GM23338 (cell line): ENCODE data around the gene ATP13A1. TPM values are rescaled to one million over a fixed set of nuclear protein-coding genes. Genes with fewer than 3 reads are reported as not detected.

Experiments
- ATAC-seq: fragments of 200-7000 bp; cut with Tn5 transposase; 3 replicates; pipeline ENCODE4 v1.9.1; 2020
- DNase-seq: peaks from one replicate; pipeline ENCODE4 v3.0.0-alpha.2; 2015; ENCODE audit warnings: low spot score
- H2AFZ ChIP-seq: fragments of 200-600 bp; sonication (generic); 2 replicates; pipeline ENCODE4 v1.8.0; 2016; ENCODE audit warnings: antibody characterized with exemption, mild to moderate bottlenecking, moderate library complexity
- H3F3A ChIP-seq: fragments of 200-600 bp; sonication (generic); replicated peaks from 2 replicates; pipeline ENCODE4 v1.8.0; 2017; ENCODE audit warnings: antibody characterized with exemption, mixed run types, low read depth
- H3K27ac ChIP-seq: fragments of 200-600 bp; sonication (generic); 2 replicates; pipeline ENCODE4 v1.6.1; 2016; ENCODE audit warnings: low read depth
- H3K27me3 ChIP-seq: fragments of 200-600 bp; sonication (generic); 2 replicates; pipeline ENCODE4 v1.8.0; 2016; ENCODE audit warnings: mild to moderate bottlenecking, mixed run types, moderate library complexity; ENCODE audit not compliant: insufficient read depth
- H3K36me3 ChIP-seq: fragments of 200-600 bp; sonication (generic); 2 replicates; pipeline ENCODE4 v1.8.0; 2016; ENCODE audit warnings: mild to moderate bottlenecking; ENCODE audit not compliant: insufficient read depth
- H3K4me1 ChIP-seq: fragments of 200-600 bp; sonication (generic); 2 replicates; pipeline ENCODE4 v1.8.0; 2016; ENCODE audit warnings: mild to moderate bottlenecking, moderate library complexity; ENCODE audit not compliant: insufficient read depth
- H3K4me2 ChIP-seq: fragments of 200-600 bp; sonication (generic); 2 replicates; pipeline ENCODE4 v1.7.1; 2017; ENCODE audit warnings: mixed run types
- H3K4me3 ChIP-seq: fragments of 200-600 bp; sonication (generic); 2 replicates; pipeline ENCODE4 v1.6.1; 2016; ENCODE audit warnings: mixed run types
- H3K79me2 ChIP-seq: fragments of 200-600 bp; sonication (generic); replicated peaks from 2 replicates; pipeline ENCODE4 v1.8.0; 2017; ENCODE audit warnings: mild to moderate bottlenecking; ENCODE audit not compliant: insufficient read depth
- H3K9me2 ChIP-seq: fragments of 200-600 bp; sonication (generic); 2 replicates; pipeline ENCODE4 v1.8.0; 2017; ENCODE audit not compliant: insufficient read depth
- H4K20me1 ChIP-seq: fragments of 200-600 bp; sonication (generic); replicated peaks from 2 replicates; pipeline ENCODE4 v1.8.0; 2017; ENCODE audit warnings: mild to moderate bottlenecking; ENCODE audit not compliant: insufficient read depth
- H3K27ac Mint-ChIP-seq: 2 replicates; pipeline ENCODE4 v1.8.0; 2020; ENCODE audit warnings: inconsistent platforms, mild to moderate bottlenecking, moderate library complexity, mixed read lengths
- H3K27me3 Mint-ChIP-seq: 3 replicates; pipeline ENCODE4 v1.8.0; 2022; ENCODE audit warnings: low read depth, mild to moderate bottlenecking, moderate library complexity, mixed read lengths, inconsistent platforms; ENCODE audit not compliant: insufficient read depth, poor library complexity
- H3K36me3 Mint-ChIP-seq: 3 replicates; pipeline ENCODE4 v1.8.0; 2021; ENCODE audit warnings: low read depth, mild to moderate bottlenecking, inconsistent platforms, moderate library complexity, mixed read lengths
- H3K4me1 Mint-ChIP-seq: 3 replicates; pipeline ENCODE4 v1.8.0; 2020; ENCODE audit warnings: mild to moderate bottlenecking, inconsistent platforms, mixed read lengths
- H3K4me3 Mint-ChIP-seq: 3 replicates; pipeline ENCODE4 v1.8.0; 2021; ENCODE audit warnings: moderate library complexity, mild to moderate bottlenecking, inconsistent platforms, mixed read lengths
- H3K9me3 Mint-ChIP-seq: 3 replicates; pipeline ENCODE4 v1.8.0; 2020; ENCODE audit warnings: moderate library complexity, mild to moderate bottlenecking, inconsistent platforms, mixed read lengths
- CREB1 ChIP-seq: fragments of 250-450 bp; sonication (Bioruptor Pico); IDR thresholded peaks from 2 replicates; pipeline ENCODE4 v1.5.0; 2020; ENCODE audit warnings: low read depth, mild to moderate bottlenecking, moderate library complexity
- CTCF ChIP-seq, 2 experiments: fragments of 200-600 bp in 1 of 2; sonication (generic) in 1 of 2; conservative IDR thresholded peaks; 2 replicates each; pipeline versions ENCODE4 v1.5.1 to v1.6.1; 2016 to 2017; ENCODE audit warnings: antibody characterized with exemption in 2 of 2, low read depth in 2 of 2, mild to moderate bottlenecking in 2 of 2, moderate library complexity in 1 of 2
- ETS1 ChIP-seq: IDR thresholded peaks from 2 replicates; pipeline ENCODE4 v1.6.1; 2016; ENCODE audit warnings: antibody characterized with exemption
- EZH2 ChIP-seq: fragments of 200-600 bp; sonication (generic); IDR thresholded peaks from one replicate; pipeline ENCODE4 v1.8.0; 2017; ENCODE audit warnings: antibody characterized with exemption, mild to moderate bottlenecking, low read depth; ENCODE audit not compliant: unreplicated experiment
- EZH2phosphoT487 ChIP-seq: fragments of 200-600 bp; sonication (generic); IDR thresholded peaks from one replicate; pipeline ENCODE4 v1.8.1; 2018; ENCODE audit warnings: antibody characterized with exemption; ENCODE audit not compliant: unreplicated experiment
- JUNB ChIP-seq: IDR thresholded peaks from one replicate; pipeline ENCODE4 v1.6.1; 2016; ENCODE audit warnings: antibody characterized with exemption; ENCODE audit not compliant: unreplicated experiment
- NANOG ChIP-seq: IDR thresholded peaks from 2 replicates; pipeline ENCODE4 v1.6.1; 2016; ENCODE audit warnings: antibody characterized with exemption, borderline replicate concordance
- REST ChIP-seq: IDR thresholded peaks from one replicate; pipeline ENCODE4 v1.6.1; 2018; ENCODE audit warnings: antibody characterized with exemption; ENCODE audit not compliant: unreplicated experiment
- STAT1 ChIP-seq: IDR thresholded peaks from one replicate; pipeline ENCODE4 v1.6.1; 2016; ENCODE audit warnings: antibody characterized with exemption; ENCODE audit not compliant: unreplicated experiment
- ZNF114 ChIP-seq: fragments of 250-450 bp; sonication (Bioruptor Pico); IDR thresholded peaks from 2 replicates; pipeline ENCODE4 v1.5.0; 2020; ENCODE audit warnings: mild to moderate bottlenecking, moderate library complexity
- ZNF331 ChIP-seq: fragments of 250-450 bp; sonication (Bioruptor Pico); IDR thresholded peaks from 2 replicates; pipeline ENCODE4 v1.5.0; 2020; ENCODE audit warnings: low read depth, mild to moderate bottlenecking, moderate library complexity
- ZNF462 ChIP-seq: fragments of 250-450 bp; sonication (Bioruptor Pico); IDR thresholded peaks from 2 replicates; pipeline ENCODE4 v1.5.0; 2020; ENCODE audit warnings: mild to moderate bottlenecking, moderate library complexity
- polyA plus RNA-seq: library from polyadenylated mRNA; unstranded; fragments of >200 nt; fragmentation: Nextera tagmentation; extraction: Ambion mirVana; gene quantifications from 2 replicates; pipeline ENCODE4 v1.2.1, GENCODE V29; 2016
- total RNA-seq: library from RNA; depleted of rRNA; stranded (reverse); fragments of >200 nt; shearing (Covaris generic); gene quantifications from 2 replicates; pipeline ENCODE4 v1.2.3, GENCODE V29; 2014

ATP13A1 gene
- total and polyA plus RNA-seq, 2 experiments from 2014 or later: 38.1 to 307 TPM

- peaks cover 12% of the 10 kb centered on the region for H4K20me1 ChIP-seq
- DNase-seq (no peak), ATAC-seq (no peak)
These were observed 1.7 kb downstream of the ATP13A1 start for GRCh38 chr19:19661675-19662251.

More at GRCh38 chr19:19661675-19662251, 1.7 kb downstream of the ATP13A1 start:
- Histone ChIP-seq H3K27me3 (no peaks in the 10 kb centered on the region), H3K4me3 (peak overlapping the region; percentile 95), H3F3A (peaks cover 13% of the 10 kb centered on the region; the same call in 1 of the 2 replicates), H2AFZ (no peak overlapping the region), H3K4me2 (peak overlapping the region; percentile 94), H3K36me3 (peaks cover 17% of the 10 kb centered on the region; the same call in 1 of the 2 replicates), H3K4me1 (peaks cover 9% of the 10 kb centered on the region), H3K79me2 (peaks cover 44% of the 10 kb centered on the region), H3K27ac (no peak overlapping the region), H3K9me2 (no peaks in the 10 kb centered on the region)
- TF ChIP-seq EZH2phosphoT487 (no peak), NANOG (no peak), CTCF (conservative IDR thresholded peaks at IDR 0.05; ENCODE audit: low read depth in 2 of 2) (no peak), CREB1 (CRISPR knock-in tag) (no peak), ETS1 (no peak), EZH2 (no peak), ZNF462 (CRISPR knock-in tag) (no peak), ZNF114 (CRISPR knock-in tag) (no peak), REST (no peak), JUNB (no peak), ZNF331 (no peak), STAT1 (no peak)
- Mint-ChIP-seq H3K4me3 (peak overlapping the region; percentile 92), H3K27me3 (peaks cover 9% of the 10 kb centered on the region), H3K9me3 (no peaks in the 10 kb centered on the region), H3K4me1 (peaks cover 18% of the 10 kb centered on the region), H3K27ac (no peak overlapping the region), H3K36me3 (peaks cover 44% of the 10 kb centered on the region)
